Measurements from ENCODE around the gene MARK3. TPM values are rescaled to one million over a fixed set of nuclear protein-coding genes. Genes with fewer than 3 reads are reported as not detected.

The MARK3 gene
- total RNA-seq, 5 donors from 2014 or later (not counting 1 experiment from before 2014, with no cell fraction given) = 94.7 to 128 (median 107) TPM

DNA sequence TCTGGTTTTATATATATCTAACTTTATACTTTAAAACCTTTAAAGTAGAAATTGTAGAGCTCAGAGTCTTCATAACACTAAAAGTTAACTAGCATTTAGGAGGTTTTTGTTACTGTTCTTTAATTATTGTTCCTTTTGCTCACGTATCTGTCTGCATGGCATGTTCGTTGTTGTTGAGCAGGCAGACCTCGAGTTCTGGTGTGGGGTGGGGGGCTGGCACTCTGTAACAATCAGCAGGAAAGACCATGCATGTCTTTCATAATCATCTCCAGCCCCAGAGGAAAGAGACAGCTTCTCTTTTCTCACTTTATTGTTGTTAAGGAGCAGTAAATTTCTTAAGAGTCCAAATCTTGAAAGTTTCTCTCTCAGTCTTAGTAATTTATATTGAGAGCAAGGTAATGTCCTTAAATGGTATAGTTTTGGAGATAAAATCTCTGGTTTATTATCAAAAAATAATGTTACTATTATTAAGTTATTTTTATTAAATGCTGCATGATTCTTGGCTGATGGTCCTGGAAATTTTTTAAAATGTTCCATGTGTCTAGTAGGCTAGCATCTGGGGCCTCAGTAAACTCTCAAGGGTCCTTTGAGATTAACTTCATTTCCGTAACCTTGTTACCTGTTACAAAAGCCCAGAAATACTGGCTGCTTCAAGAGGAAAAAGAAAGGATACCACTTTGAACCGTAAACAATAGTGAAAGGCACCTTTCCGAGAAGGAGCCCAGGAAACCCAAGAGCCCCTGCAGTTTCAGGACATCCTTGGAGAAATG, 107.1 kb downstream of the MARK3 start:
- no peak for ATAC-seq (replicated peaks in 1 of 4)
- H3K4me3 ChIP-seq (ENCODE audit: control insufficient read depth in 1 of 2, extremely low read depth in 1 of 2, low read length in 1 of 2) = no peak overlapping the region
- H3K9me3 Mint-ChIP-seq = no peaks in the 10 kb centered on the region
- H3K36me3 ChIP-seq (ENCODE audit: control insufficient read depth in 2 of 2, extremely low read depth in 1 of 2, insufficient read depth in 1 of 2, low read length in 1 of 2) = peaks cover 12 to 65% of the 10 kb centered on the region in 2 donors
- H3K27me3 Mint-ChIP-seq = no peaks in the 10 kb centered on the region
- CTCF ChIA-PET = no interaction called here
- no peaks in the 10 kb centered on the region for H3K4me1 ChIP-seq (ENCODE audit: control insufficient read depth in 1 of 2, extremely low read depth in 1 of 2, insufficient read depth in 2 of 2, low read length in 2 of 2)
- no peak overlapping the region for H3K27ac ChIP-seq (ENCODE audit: low read length)
- no peak overlapping the region for H3K4me3 Mint-ChIP-seq
- peaks cover 28% of the 10 kb centered on the region for H3K36me3 Mint-ChIP-seq
- 100% methylated on average over 3 of the region's 6 CpGs for WGBS (ENCODE audit: insufficient coverage)
- no peak overlapping the region for H3K27ac Mint-ChIP-seq
- no peaks in the 10 kb centered on the region for H3K27me3 ChIP-seq (replicated peaks in 1 of 2; ENCODE audit: control insufficient read depth in 2 of 2, extremely low read depth in 1 of 2, insufficient read depth in 2 of 2, low read length in 1 of 2)
- no peak for DNase-seq
- H3K4me1 Mint-ChIP-seq = no peaks in the 10 kb centered on the region
- no peaks in the 10 kb centered on the region for H3K9me3 ChIP-seq
- POLR2A ChIA-PET = no interaction called here

DNA sequence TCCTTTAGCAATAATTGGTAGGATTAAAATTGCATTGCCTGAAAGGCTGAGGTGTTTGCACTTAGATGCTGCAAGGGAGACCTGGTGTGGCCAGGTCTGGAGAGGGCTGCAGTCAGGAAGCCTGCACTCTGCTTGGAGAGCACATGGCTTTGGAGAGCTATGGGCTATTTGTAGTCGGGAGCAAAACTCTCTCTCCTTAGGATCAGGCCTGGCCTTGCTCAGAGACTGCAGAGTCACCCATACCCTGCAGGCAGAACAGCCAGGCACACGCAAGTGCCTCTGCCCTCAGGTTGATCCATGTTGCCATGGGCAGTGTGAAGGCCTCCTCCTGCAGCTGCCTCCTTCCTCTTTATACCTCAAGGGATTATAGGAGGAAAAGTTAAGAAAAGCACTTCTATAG, 110.6 kb downstream of the MARK3 start:
- CTCF ChIA-PET = no interaction called here
- Histone ChIP-seq H3K4me1 (ENCODE audit: control insufficient read depth in 1 of 2, extremely low read depth in 1 of 2, insufficient read depth in 2 of 2, low read length in 2 of 2) (peaks cover 0 to 8% of the 10 kb centered on the region in 2 experiments), H3K27me3 (replicated peaks in 1 of 2; ENCODE audit: control insufficient read depth in 2 of 2, extremely low read depth in 1 of 2, insufficient read depth in 2 of 2, low read length in 1 of 2) (no peaks in the 10 kb centered on the region), H3K36me3 (ENCODE audit: control insufficient read depth in 2 of 2, extremely low read depth in 1 of 2, insufficient read depth in 1 of 2, low read length in 1 of 2) (peaks cover 14 to 56% of the 10 kb centered on the region in 2 donors), H3K27ac (ENCODE audit: low read length) (no peak overlapping the region), H3K9me3 (no peaks in the 10 kb centered on the region), H3K4me3 (ENCODE audit: control insufficient read depth in 1 of 2, extremely low read depth in 1 of 2, low read length in 1 of 2) (no peak overlapping the region)
- POLR2A ChIA-PET = no interaction called here
- peak overlapping the region in 1 of 2 donors; percentile 16 for H3K27ac Mint-ChIP-seq
- H3K4me3 Mint-ChIP-seq = no peak overlapping the region
- DNase-seq (no peak), ATAC-seq (replicated peaks in 1 of 4) (no peak)
- H3K27me3 Mint-ChIP-seq = no peaks in the 10 kb centered on the region
- peaks cover 9 to 10% (median 9%) of the 10 kb centered on the region in 3 donors for H3K4me1 Mint-ChIP-seq
- H3K36me3 Mint-ChIP-seq = peaks cover 18% of the 10 kb centered on the region
- no CpG with 5 or more reads among the region's 2 CpGs for WGBS (ENCODE audit: insufficient coverage)
- no peaks in the 10 kb centered on the region for H3K9me3 Mint-ChIP-seq

DNA sequence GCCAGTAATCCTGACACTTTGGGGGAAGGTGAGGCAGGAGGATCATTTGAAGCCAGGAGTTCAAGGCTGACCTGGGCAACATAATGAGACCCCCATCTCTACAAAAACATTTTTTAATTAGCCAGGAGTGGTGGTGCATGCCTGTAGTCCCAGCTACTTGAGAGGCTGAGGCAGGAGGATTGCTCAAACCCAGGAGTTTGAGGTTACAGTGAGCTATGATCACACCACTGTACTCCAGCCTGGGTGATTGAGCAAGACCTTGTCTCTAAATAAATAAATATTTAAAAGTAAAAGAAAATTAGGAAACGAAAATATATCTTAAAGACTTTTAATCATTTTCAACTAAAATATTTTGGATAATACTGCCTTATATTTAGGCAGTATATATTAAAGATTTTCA, 111.6 kb downstream of the MARK3 start:
- Mint-ChIP-seq H3K27ac (no peak overlapping the region), H3K9me3 (no peaks in the 10 kb centered on the region), H3K27me3 (no peaks in the 10 kb centered on the region), H3K4me1 (peaks cover 9 to 10% (median 10%) of the 10 kb centered on the region in 3 donors), H3K36me3 (peaks cover 19% of the 10 kb centered on the region), H3K4me3 (no peak overlapping the region)
- Histone ChIP-seq H3K9me3 (no peaks in the 10 kb centered on the region), H3K4me1 (ENCODE audit: control insufficient read depth in 1 of 2, extremely low read depth in 1 of 2, insufficient read depth in 2 of 2, low read length in 2 of 2) (peaks cover 0 to 8% of the 10 kb centered on the region in 2 experiments), H3K36me3 (ENCODE audit: control insufficient read depth in 2 of 2, extremely low read depth in 1 of 2, insufficient read depth in 1 of 2, low read length in 1 of 2) (peaks cover 20 to 56% of the 10 kb centered on the region in 2 donors), H3K4me3 (ENCODE audit: control insufficient read depth in 1 of 2, extremely low read depth in 1 of 2, low read length in 1 of 2) (no peak overlapping the region), H3K27ac (ENCODE audit: low read length) (no peak overlapping the region), H3K27me3 (replicated peaks in 1 of 2; ENCODE audit: control insufficient read depth in 2 of 2, extremely low read depth in 1 of 2, insufficient read depth in 2 of 2, low read length in 1 of 2) (no peaks in the 10 kb centered on the region)
- ATAC-seq (replicated peaks in 1 of 4) (no peak), DNase-seq (no peak)
- WGBS (ENCODE audit: insufficient coverage) = no CpG with 5 or more reads among the region's 1 CpG
- POLR2A ChIA-PET = no interaction called here
- CTCF ChIA-PET = interaction anchor here in 1 of 2 donors (0.7 kb wide), 1 partner anchor 198 kb away, joined by 4 read pairs; no protein-coding TSS in a partner anchor

DNA sequence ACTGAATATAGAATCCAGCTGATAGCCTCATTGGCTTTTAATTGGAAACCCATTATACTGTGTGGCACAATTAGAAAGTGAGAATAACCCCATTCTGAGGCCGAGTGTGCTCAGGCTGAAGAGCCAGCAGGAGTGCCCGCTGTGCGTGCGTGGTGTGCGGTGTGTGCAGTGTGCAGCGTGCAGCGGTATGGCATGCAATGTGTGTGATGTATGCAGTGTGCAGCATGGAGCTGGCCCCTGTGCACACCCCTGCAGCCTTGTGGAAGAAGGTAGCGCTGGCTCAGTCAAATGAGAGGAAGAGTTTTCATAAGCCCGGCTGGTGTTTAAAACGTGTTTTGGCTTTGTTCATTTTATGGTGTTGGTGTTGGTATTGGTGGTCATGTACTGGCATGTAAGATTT, 114.5 kb downstream of the MARK3 start:
- peak; percentile 28 to 48 (median 42) for ATAC-seq (replicated peaks in 1 of 4)
- H3K27ac Mint-ChIP-seq = peak overlapping the region in 1 of 2 donors; percentile 29

DNA sequence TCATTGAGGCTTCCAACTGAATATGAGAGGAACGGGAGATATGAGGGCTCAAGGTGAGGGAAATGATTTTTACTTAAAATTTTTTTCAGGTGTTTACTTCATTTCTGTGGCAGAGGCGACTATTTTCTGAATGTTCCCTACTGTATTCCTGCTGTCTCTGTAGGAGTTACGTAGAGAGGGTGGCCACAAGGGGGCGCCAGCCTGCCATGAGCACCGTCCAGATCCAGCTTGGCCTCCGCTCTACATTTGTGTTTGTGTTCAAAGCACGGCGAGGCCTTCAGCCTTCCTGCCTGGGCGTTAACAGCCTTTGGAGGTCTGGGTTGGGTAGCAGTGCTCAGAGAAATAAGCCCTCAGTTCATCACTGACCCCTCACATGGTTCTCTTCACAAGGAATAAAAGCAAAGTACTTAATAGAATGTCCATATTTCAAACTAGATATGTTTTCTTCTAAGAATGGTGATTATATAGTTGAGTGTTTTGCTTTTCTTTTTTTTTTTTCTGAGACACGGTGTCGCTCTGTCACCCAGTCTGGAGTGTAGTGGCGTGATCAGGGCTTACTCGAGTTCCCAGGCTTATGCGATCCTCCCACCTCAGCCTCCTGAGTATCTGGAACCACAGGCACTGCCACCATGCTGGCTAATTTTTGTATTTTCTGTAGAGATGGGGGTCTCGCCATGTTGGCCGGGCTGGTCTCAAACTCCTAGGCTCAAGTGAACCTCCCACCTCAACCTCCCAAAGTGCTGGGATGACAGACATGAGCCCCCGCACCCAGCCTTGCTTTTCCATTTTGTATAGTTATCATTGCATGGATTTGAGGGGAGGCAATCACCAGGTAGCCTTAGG, 115.2 kb downstream of the MARK3 start:
- Histone ChIP-seq H3K9me3 (no peaks in the 10 kb centered on the region), H3K4me3 (ENCODE audit: control insufficient read depth in 1 of 2, extremely low read depth in 1 of 2, low read length in 1 of 2) (no peak overlapping the region), H3K36me3 (ENCODE audit: control insufficient read depth in 2 of 2, extremely low read depth in 1 of 2, insufficient read depth in 1 of 2, low read length in 1 of 2) (peaks cover 22 to 64% of the 10 kb centered on the region in 2 donors), H3K27me3 (replicated peaks in 1 of 2; ENCODE audit: control insufficient read depth in 2 of 2, extremely low read depth in 1 of 2, insufficient read depth in 2 of 2, low read length in 1 of 2) (no peaks in the 10 kb centered on the region), H3K27ac (ENCODE audit: low read length) (no peak overlapping the region), H3K4me1 (ENCODE audit: control insufficient read depth in 1 of 2, extremely low read depth in 1 of 2, insufficient read depth in 2 of 2, low read length in 2 of 2) (peaks cover 0 to 8% of the 10 kb centered on the region in 2 experiments)
- H3K36me3 Mint-ChIP-seq = peaks cover 41% of the 10 kb centered on the region
- ATAC-seq (replicated peaks in 1 of 4) (peak; percentile 83 to 89 (median 86)), DNase-seq (peak; percentile 37 to 87 (median 74))
- no peaks in the 10 kb centered on the region for H3K27me3 Mint-ChIP-seq
- 47% methylated on average over 5 of the region's 17 CpGs for WGBS (ENCODE audit: insufficient coverage)
- peaks cover 9 to 10% (median 10%) of the 10 kb centered on the region in 3 donors for H3K4me1 Mint-ChIP-seq
- peak overlapping the region in 1 of 2 donors; percentile 29 for H3K27ac Mint-ChIP-seq
- POLR2A ChIA-PET = interaction anchor here in 1 of 2 donors (0.5 kb wide), 1 partner anchor 28 kb away, joined by 3 read pairs; the partner anchor contains the start of gene TRMT61A
- CTCF ChIA-PET = no interaction called here
- no peaks in the 10 kb centered on the region for H3K9me3 Mint-ChIP-seq
- H3K4me3 Mint-ChIP-seq = no peak overlapping the region

More for the DNA sequence above, 114.5 kb downstream of the MARK3 start:
- no peaks in the 10 kb centered on the region for H3K9me3 Mint-ChIP-seq
- no peaks in the 10 kb centered on the region for H3K27me3 Mint-ChIP-seq
- CTCF ChIA-PET = interaction anchor here in 1 of 2 donors (1.7 kb wide), 1 partner anchor 48 kb away, joined by 4 read pairs; no protein-coding TSS in a partner anchor
- no peaks in the 10 kb centered on the region for H3K27me3 ChIP-seq (replicated peaks in 1 of 2; ENCODE audit: control insufficient read depth in 2 of 2, extremely low read depth in 1 of 2, insufficient read depth in 2 of 2, low read length in 1 of 2)
- peaks cover 0 to 8% of the 10 kb centered on the region in 2 experiments for H3K4me1 ChIP-seq (ENCODE audit: control insufficient read depth in 1 of 2, extremely low read depth in 1 of 2, insufficient read depth in 2 of 2, low read length in 2 of 2)
- no peak overlapping the region for H3K27ac ChIP-seq (ENCODE audit: low read length)
- H3K4me3 ChIP-seq (ENCODE audit: control insufficient read depth in 1 of 2, extremely low read depth in 1 of 2, low read length in 1 of 2) = no peak overlapping the region
- no peaks in the 10 kb centered on the region for H3K9me3 ChIP-seq
- 91% methylated on average over 8 of the region's 10 CpGs for whole genome bisulfite sequencing (ENCODE audit: insufficient coverage)
- H3K4me1 Mint-ChIP-seq = peaks cover 9 to 10% (median 10%) of the 10 kb centered on the region in 3 donors
- POLR2A ChIA-PET = no interaction called here
- peaks cover 16 to 65% of the 10 kb centered on the region in 2 donors for H3K36me3 ChIP-seq (ENCODE audit: control insufficient read depth in 2 of 2, extremely low read depth in 1 of 2, insufficient read depth in 1 of 2, low read length in 1 of 2)
- no peak for DNase-seq
- no peak overlapping the region for H3K4me3 Mint-ChIP-seq
- H3K36me3 Mint-ChIP-seq = peaks cover 35% of the 10 kb centered on the region
